Measurements from ENCODE around the gene ZMIZ1.

ZMIZ1 gene

DNA sequence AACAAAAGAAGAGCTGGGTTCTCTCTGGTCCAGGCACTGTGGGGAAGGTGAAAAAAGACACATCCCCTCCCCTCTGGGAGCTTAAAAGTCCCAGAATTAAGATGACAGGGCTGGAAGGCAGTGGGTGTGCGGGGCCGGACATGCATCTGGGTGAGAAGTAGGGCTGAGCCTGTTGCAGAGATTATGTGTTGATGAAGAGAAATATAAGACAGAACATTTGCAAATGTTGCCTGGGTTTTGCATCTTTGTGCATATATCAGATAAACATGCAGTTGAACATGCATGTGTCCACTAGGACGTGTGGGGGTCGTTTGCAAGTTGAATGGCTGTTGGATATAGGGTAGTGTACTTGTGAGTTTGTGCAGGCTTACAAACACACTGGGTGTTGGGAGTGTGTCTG lies 184.2 kb downstream of the ZMIZ1 start:
- DNase-seq (ENCODE audit: insufficient read length, low spot score) = no peak

DNA sequence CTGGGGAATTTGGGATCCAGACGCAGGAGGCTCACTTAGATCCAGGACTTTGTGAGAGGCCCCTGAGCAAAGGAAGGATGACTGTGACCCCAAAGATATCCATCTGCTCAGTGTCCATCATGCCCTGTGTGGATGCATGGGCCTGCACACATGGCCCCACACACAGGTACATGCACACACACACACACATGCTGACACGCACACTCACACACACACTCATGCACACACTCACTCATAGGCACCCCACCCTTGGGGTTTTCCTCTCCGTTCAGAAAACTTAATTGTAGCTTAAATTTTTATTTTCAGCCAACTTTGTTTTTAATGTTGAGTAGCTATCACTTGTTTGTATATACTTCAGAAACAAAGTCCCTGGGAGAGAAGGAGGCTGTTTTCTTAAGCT lies 184.9 kb downstream of the ZMIZ1 start:
- no peak for FAIRE-seq
- DNase-seq (ENCODE audit: insufficient read length, low spot score) = no peak

More for the DNA sequence above, 184.2 kb downstream of the ZMIZ1 start:
- no peak for FAIRE-seq

DNA sequence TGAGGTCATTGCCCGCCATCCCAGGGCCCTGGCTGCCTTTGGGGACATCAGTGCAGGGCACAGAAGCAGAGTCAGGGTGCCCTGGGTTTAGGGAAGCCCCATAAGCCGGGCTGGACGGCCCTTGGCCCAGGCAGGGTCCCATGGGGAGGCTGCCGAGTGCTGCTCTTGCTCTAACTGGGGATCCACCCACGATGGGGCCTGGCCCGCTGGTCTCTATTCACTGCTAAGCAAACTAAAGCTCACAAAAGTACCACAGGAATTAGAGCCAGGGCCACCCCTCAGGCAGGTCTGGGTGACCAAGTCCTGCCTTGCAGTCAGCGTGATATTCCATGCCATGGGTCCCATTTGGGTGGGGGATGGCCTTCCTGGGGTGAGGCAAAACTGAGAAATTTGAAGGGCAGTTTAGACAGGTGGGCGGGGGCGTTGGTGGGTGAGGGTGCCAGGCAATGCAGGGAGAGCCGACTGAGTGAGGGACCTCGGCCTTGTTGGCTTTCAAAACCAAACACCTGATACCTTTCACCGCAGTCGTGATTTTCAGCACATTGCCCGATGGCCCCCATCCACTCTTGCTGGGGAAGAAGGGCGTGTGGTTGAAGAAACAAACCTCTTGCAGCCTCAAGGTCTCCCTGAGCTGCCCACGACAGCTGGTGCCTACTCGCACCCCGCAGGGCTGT lies 185.7 kb downstream of the ZMIZ1 start:
- no peak for FAIRE-seq

DNA sequence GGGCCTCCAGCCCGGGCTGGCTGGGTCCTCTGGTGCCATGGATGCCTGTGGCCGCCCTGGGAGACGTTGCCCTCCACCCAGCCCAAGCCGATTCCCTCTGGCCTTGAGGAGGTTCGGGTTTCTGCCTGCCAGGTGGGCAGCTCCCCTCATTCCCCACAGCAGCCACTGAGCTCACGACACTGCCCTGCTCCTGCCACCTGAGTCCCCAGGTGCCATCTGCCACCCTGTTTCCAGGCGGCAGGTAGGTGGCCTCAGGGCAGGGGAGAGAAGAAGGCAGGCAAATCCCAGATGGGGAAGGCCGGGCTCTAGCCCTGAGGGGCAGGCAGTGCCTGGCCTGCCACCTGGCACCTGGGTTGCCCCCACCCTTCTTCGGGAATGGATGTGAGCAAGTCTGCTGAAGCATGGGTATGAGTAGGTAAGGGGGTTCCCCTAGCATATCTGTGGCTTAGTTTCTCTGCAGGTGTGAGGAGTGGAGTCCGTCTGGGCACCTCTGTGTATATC lies 186.3 kb downstream of the ZMIZ1 start:
- FAIRE-seq (no peak), DNase-seq (ENCODE audit: insufficient read length, low spot score) (no peak)

More for the DNA sequence above, 185.7 kb downstream of the ZMIZ1 start:
- DNase-seq (ENCODE audit: insufficient read length, low spot score) = no peak

DNA sequence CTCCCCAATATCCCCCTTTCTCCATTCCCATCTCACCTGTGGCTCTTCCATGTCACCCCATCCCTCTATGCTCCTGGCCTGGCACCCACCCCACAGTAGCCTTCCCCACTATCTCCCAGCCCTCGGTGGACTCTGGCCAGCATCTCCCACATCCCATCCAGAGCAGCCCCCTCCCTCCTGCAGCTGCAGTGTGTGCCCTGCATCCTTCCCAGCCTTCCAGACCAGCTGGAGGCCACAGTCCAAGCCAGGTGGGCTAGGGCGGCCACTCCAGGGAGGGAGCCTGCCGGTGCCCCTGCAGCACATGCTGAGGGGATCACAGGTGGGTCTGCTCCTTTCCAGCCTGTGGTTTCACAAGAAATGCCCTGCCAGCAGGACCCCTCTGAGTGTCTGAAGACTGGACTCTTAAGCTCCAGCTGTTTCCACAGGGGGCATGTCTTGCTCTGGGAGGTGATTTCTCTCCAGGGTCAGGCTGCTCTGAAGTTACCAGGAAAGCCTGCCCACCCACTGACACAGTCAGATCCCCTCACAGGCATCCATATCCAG lies 187.6 kb downstream of the ZMIZ1 start:
- DNase-seq (ENCODE audit: insufficient read length, low spot score) = no peak
- no peak for FAIRE-seq

DNA sequence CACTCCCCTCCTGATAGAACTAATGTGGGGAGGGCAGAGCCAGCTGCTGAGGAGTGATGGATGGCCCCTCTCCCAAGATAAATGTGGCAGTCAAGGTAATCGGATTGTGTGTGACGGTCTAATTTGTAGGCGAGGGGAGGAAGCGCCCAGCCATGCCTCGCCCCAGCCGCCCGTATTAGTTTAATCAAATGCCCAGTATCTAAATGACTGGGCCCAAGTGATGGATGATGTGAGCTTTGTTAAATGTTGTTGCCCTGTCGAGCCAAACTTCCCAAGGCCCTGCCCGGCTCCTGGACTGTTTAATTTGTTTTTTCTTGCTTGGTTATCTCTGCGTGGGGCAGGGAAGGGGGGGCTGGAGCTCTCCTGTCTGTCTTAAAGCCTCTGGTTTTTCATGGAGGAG lies 190.1 kb downstream of the ZMIZ1 start:
- DNase-seq (ENCODE audit: insufficient read length, low spot score) = no peak
- FAIRE-seq = no peak

DNA sequence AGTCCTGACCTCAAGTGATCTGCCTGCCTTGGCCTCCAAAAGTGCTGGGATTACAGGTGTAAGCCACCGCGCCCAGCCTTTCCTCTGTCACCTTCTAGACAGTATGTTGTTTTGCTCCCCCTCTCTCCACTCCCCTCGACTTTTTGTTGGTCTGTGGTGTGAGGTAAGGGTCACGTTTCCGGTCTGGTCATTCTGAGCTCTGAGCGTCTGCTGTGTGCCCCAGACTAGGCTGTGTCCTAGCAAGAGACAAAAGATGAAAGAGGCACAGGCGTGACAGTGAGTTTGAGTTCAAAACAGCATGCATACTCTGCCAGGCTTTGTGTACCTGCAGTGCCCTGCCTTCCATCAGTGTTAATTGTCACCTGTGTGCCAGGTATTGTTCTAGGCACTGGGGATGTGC lies 191.1 kb downstream of the ZMIZ1 start:
- FAIRE-seq (no peak), DNase-seq (ENCODE audit: insufficient read length, low spot score) (no peak)

DNA sequence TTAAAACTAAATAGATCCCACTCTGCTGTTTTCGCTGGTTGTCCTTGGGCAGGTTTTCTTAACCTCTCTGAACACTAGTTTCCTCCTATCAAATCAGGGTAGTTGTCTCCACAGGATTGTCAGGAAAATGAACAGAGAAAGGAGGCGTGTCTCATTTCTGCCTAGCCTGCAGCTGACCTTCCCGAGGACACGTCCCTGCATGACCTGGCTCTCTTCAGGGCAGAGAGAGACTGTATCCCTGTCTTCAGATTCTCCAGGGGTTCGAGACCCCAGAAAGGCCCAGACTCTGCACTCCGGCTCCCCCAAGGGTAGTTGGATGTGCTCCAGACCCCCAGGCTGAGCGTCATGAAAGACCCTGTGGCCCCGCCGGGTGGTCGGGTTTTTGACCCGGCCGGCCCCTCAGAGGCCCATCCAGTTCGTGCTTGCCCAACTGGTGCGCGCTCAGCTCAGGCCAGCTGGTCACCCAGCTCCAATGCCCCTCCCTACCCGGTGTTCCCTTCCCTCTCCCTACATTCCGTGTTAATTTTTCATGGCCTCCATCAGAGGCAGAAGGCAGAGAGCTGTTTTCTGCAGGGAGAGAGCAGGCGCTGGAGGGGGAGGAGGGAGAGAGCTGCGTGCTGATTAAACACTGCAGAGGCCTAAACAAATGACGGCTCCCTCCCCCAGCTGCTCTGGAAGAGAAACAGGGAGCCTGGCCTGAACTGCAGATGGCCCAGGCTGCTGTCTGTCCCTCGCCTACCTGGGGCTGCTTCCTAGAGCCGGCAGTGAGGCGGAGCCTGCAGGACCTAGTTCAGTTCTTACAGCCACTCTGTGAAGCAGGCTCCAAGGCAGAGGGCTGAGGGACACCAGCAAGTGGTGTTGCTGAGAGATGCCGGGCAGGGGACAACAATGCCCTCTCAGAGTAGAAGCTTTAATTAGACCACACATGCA lies 192.3 kb downstream of the ZMIZ1 start:
- FAIRE-seq (no peak), DNase-seq (ENCODE audit: insufficient read length, low spot score) (no peak)

DNA sequence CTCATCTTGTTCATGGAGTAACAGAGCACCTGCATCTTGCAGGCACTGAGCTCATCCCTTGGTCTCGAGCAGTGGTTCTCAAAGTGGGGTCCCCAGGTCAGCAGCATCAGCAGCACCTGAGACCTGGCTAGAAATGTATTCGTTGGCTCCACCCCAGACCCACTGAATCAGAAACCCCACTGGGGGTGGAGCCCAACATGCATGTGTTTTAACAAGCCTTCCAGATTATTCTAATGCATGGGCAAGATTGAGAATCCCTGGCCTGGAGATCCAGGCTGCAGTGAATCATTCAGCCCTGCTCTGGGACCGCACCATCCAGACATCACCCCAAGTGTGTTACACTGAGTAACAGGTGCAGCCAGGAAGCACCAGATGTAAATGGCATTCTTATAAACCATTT lies 193.4 kb downstream of the ZMIZ1 start:
- DNase-seq (ENCODE audit: insufficient read length, low spot score) (no peak), FAIRE-seq (no peak)

DNA sequence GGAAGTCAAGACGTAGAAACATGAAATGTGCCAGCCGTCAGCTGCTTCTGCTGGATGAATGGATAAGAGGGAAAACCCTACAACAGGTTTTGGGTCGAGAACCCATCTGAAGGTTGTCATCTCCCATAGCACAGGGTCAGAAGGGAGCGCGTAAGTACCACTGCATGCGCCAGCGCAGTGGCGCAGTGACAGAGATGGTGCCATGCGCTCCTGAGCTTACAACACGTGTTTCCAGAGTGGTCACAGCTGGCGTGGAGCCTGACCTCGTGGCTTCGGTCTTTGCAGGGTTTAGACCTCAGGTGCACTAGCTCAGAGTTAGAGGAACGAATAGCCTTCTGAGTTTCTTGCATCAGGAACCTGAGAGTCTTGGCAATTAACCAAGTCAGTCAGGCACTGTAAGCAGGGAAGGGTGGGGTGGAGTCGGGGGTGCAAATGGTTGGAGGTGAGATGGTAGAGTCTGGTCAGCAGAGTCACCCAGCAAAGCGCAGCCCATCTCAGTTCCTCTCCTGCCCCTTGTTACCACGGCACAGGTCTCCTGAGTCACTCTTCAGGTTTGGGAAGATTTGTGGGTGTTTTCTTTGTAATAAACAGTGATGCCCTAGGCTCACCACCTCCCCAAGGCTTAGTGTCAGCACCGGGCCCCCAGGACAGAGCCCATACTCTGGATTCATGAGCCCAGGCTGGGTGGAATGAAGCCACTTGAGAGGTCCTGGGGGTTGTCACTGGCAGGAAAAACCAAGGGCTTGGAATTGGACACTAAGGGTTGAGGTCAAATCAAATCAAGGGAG lies 194.4 kb downstream of the ZMIZ1 start:
- no peak for FAIRE-seq
- DNase-seq (ENCODE audit: insufficient read length, low spot score) = no peak

DNA sequence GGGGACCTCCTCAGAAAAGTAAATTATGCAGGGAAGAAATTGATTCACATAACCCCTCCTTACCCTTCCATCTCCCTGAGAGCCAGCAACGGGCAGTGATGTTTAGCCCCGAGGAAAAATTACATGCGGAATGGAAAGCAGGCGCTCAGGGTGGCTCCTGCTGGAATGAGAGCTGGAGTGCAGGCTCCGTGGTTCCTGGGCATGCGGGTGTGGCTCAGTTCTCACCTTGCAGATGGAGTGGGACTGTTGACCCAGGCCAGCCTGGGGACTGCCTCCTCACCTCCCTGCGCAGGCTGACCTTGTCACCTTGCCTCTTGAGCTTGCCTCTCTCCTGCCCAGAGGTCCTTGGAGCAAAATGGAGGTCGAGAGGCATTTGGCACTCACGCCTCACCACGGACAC lies 195.2 kb downstream of the ZMIZ1 start:
- DNase-seq (ENCODE audit: insufficient read length, low spot score) (no peak), FAIRE-seq (no peak)

DNA sequence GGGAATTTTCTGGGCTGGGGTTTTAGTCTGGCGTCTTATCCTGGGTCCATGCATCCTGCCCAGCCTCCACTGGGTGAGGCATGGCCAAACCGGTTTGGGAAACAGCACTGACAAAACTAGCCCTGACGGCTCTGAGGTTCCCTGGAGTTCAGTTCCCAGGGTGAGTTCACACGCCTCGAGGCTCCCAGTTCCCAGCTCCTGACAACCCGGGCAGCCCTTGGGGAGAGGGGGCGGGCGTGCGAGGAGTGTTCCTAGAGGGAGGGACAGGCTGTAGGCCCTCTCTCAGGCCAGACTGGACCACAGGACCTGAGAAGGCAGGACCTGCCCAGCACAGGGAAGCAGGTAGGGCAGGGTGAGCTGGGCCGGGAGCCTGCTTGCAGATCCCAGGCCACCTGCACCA lies 196.2 kb downstream of the ZMIZ1 start:
- FAIRE-seq (no peak), DNase-seq (ENCODE audit: insufficient read length, low spot score) (no peak)

DNA sequence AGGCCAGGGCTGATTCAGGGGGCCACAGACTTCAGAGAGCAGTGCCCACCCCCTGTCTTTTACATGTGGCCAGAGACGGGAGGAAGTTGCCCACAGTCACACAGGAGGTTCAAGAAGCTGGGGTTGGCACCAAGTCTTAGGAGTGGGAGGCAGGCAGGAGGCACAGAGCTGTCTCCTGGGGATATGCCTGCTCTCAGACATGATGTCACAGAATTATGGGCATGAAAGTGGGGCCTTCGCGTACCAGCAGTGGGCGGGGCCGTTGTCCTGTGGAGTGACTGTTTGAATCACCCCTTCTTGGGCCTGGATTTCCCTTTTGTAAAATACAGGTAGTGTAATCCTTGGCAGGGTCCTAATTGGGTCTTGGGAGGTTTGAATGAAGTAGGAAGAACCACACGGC lies 197.3 kb downstream of the ZMIZ1 start:
- FAIRE-seq (no peak), DNase-seq (ENCODE audit: insufficient read length, low spot score) (no peak)

DNA sequence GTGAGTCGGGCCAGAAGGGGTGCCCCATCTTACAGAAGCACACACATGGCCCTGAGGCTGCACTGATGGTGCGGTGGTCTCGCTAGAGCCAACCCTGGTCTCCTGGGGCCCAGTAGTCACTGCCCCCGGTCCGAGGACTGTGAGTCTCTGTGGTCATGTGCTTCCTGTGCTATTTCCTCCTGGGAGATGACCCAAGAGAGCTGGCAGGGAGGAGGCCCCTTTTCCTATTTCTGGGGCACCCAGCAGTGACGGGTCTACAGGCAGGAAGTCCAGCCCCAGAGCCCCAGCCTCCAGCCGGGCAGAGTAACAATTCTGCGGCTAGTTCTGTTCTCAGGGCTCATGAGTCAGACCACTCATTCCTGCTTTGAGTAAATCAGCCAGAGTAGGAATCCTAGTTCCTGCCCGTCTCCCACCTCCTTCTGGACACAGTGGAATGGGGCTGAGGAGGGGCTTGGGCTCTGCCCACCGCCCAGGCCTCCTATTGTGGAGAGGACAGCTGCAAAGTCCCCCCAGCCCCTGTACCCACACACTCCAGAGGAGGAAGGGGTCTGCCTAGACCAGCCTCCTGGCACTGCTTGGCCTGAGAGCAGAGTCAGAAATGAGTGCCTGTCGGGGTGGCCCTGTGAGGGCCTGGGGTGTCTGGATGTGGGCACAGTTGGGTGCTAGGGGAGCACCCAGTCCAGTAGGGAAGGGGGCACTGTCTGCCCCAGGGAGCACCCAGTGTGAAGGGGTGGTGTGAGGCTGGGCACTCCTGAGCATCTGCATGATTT lies 198.0 kb downstream of the ZMIZ1 start:
- DNase-seq (ENCODE audit: insufficient read length, low spot score) = peak; percentile 70
- peak; percentile 97 for FAIRE-seq

DNA sequence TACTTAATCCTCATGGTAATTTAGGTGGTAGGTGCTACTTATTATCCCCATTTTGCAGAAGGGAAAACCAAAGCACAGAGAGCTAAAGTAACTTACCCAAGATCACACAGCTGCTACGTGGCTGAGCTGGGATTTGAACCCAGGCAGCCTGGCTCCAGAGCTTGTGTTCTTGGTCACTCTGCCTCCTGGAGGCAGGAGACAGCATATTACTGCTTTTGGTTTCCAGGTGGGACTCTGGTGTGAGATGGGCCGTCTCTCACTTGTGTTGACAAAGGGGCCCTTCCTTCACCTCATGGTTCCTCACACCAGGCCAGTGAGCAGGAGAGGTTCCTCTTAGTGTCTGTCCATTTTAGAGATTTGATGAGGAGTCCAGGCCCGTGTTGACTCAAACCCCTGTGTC lies 198.7 kb downstream of the ZMIZ1 start:
- DNase-seq (ENCODE audit: insufficient read length, low spot score) (no peak), FAIRE-seq (no peak)

DNA sequence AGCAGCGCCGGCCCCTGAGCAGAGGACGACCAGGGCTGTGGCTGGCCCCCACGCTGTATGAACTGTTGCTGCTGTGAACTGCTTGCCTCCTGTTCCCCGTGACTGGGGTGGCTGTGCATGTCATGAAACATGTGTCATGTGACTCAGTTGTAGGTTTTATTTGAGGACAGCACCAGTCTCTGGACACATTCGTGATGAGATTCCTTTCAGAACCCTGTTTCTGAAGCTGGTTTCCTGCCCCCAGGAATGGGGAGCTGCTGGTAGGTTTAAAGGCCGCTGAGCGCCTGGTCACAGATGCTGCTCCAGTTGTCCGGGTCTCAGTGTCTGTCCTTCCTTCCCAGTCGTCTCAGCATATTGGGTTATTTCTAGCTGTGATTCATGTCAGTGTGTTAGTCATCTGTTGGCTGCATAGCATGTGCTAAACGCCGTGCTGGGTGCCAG lies 199.4 kb downstream of the ZMIZ1 start:
- no peak for DNase-seq (ENCODE audit: insufficient read length, low spot score)
- FAIRE-seq = no peak

DNA sequence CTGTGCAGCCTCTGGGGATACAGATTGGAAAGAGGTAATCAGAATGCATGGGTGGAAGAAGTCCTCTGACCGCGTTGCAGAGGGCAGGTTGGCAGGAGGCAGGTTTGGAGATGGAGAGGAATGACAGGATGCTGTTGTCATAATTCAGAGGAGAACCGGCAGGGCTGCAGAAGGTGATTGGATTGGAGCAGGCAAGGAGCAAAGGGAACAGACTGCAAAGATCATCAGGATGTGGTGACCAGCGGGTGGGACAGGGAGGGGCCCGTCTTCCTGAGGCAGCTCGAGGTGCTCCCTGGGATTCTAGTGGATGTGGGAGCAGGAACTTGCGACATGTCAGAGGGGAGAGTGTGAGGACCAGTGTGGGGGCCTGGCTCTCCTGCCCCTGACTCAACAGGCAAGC lies 200.0 kb downstream of the ZMIZ1 start:
- FAIRE-seq (no peak), DNase-seq (ENCODE audit: insufficient read length, low spot score) (no peak)

DNA sequence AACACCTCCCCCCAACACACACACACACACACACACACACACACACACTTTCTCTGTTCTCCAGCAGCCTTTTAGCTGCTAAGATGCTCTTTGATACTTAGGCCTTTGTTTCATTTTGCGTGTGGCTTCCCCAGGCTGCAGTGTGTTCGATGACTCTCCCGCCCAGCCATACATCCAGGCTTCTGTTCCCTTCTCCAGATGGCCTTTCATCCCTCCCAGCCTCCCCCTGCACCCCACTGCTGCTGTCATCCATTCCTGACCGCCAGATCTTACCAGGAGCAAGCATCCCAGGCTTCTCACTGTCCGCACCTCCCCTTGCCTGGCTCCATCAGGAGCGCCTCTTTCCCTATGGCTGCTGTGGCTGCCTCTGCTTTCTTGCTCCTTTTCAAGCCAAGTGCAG lies 200.7 kb downstream of the ZMIZ1 start:
- DNase-seq (ENCODE audit: insufficient read length, low spot score) (no peak), FAIRE-seq (no peak)

DNA sequence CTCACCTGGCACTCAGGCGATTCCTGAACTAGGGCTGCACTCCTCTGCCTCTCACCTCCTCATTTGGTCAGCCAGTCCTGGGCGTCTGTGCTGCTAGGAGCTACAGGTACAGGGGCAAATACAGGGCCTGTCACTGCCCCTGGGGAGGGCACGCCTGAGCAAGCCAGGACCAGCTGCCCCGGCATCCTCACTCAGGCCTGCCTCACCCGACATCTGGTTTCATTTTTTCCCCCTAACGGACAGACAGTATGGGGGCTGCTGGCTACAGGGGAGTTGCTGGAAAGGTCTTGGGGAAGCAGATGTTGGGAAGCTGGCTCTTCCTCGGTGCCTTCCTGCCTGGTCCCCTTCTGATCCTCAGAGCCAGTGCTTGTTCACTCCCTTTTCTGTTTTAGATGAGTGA lies 201.2 kb downstream of the ZMIZ1 start:
- DNase-seq (ENCODE audit: insufficient read length, low spot score) (no peak), FAIRE-seq (no peak)

Data from GM19239 (cell line).